Liver (tissue), 9 donors: ENCODE results near the gene KIAA0825. TPM values are rescaled to one million over a fixed set of nuclear protein-coding genes. Genes with fewer than 3 reads are reported as not detected.

Source experiments
- DNase-seq: peaks from one replicate; pipeline ENCODE4 v3.0.0-alpha.2; 2017; ENCODE audit warnings: low spot score
- H3K27ac ChIP-seq, 2 donors: one replicate each; pipeline ENCODE4 v1.7.0; 2013; ENCODE audit warnings: inconsistent platforms in 2 of 2, low read length in 2 of 2, control low read depth in 1 of 2, low read depth in 1 of 2, mild to moderate bottlenecking in 1 of 2
- H3K27me3 ChIP-seq, 4 donors: one replicate each; pipeline versions ENCODE4 v1.6.1 to v1.7.0; 2013; ENCODE audit warnings: low read length in 3 of 4, inconsistent platforms in 1 of 4, mild to moderate bottlenecking in 1 of 4, moderate library complexity in 1 of 4; ENCODE audit not compliant: control insufficient read depth in 4 of 4, insufficient read depth in 4 of 4
- H3K36me3 ChIP-seq, 4 donors: one replicate each; pipeline versions ENCODE4 v1.6.1 to v1.7.0; 2013; ENCODE audit warnings: low read length in 3 of 4, mild to moderate bottlenecking in 3 of 4, low read depth in 1 of 4, moderate library complexity in 1 of 4; ENCODE audit not compliant: control insufficient read depth in 4 of 4, insufficient read depth in 3 of 4
- H3K4me1 ChIP-seq, 4 donors: one replicate each; pipeline versions ENCODE4 v1.6.1 to v1.7.0; 2013; ENCODE audit warnings: low read length in 3 of 4, mild to moderate bottlenecking in 3 of 4, moderate library complexity in 1 of 4; ENCODE audit not compliant: control insufficient read depth in 4 of 4, insufficient read depth in 4 of 4
- H3K4me3 ChIP-seq, 3 donors: one replicate each; pipeline versions ENCODE4 v1.6.1 to v1.7.0; 2013; ENCODE audit warnings: low read length in 3 of 3, control low read depth in 1 of 3, low read depth in 1 of 3, mild to moderate bottlenecking in 1 of 3
- H3K9ac ChIP-seq, 2 donors: one replicate each; pipeline ENCODE4 v1.7.0; 2013; ENCODE audit warnings: low read length in 2 of 2, mild to moderate bottlenecking in 2 of 2, moderate library complexity in 2 of 2, control low read depth in 1 of 2, low read depth in 1 of 2
- H3K9me3 ChIP-seq, 4 donors: one replicate each; pipeline versions ENCODE4 v1.6.1 to v1.7.0; 2013; ENCODE audit warnings: low read length in 3 of 4; ENCODE audit not compliant: control insufficient read depth in 4 of 4
- EGR1 ChIP-seq, 2 donors: IDR thresholded peaks; 2 replicates each; pipeline ENCODE4 v1.6.1; 2016 to 2018; ENCODE audit warnings: antibody characterized with exemption in 2 of 2, low read depth in 2 of 2
- FOXA1 ChIP-seq: IDR thresholded peaks from 2 replicates; pipeline ENCODE4 v1.6.1; 2016; ENCODE audit warnings: antibody characterized with exemption
- FOXA2 ChIP-seq: IDR thresholded peaks from 2 replicates; pipeline ENCODE4 v1.6.1; 2016; ENCODE audit warnings: antibody characterized with exemption
- GABPA ChIP-seq, 2 donors: IDR thresholded peaks in 1 of 2; conservative IDR thresholded peaks in 1 of 2; 2 replicates each; pipeline ENCODE4 v1.6.1; 2016; ENCODE audit warnings: antibody characterized with exemption in 2 of 2, mild to moderate bottlenecking in 1 of 2, moderate library complexity in 1 of 2
- HNF4A ChIP-seq, 2 donors: conservative IDR thresholded peaks; 2 replicates each; pipeline ENCODE4 v1.6.1; 2016; ENCODE audit warnings: antibody characterized with exemption in 2 of 2, mild to moderate bottlenecking in 2 of 2
- HNF4G ChIP-seq: IDR thresholded peaks from 2 replicates; pipeline ENCODE4 v1.6.1; 2016; ENCODE audit warnings: antibody characterized with exemption
- JUND ChIP-seq, 2 donors: IDR thresholded peaks; 2 replicates each; pipeline ENCODE4 v1.6.1; 2016; ENCODE audit warnings: antibody characterized with exemption in 2 of 2
- NR2F2 ChIP-seq: IDR thresholded peaks from 2 replicates; pipeline ENCODE4 v1.6.1; 2016; ENCODE audit warnings: antibody characterized with exemption
- RAD21 ChIP-seq, 2 donors: IDR thresholded peaks; 2 replicates each; pipeline ENCODE4 v1.6.1; 2016; ENCODE audit warnings: antibody characterized with exemption in 2 of 2, mild to moderate bottlenecking in 2 of 2
- RXRA ChIP-seq, 2 donors: IDR thresholded peaks; 2 replicates each; pipeline ENCODE4 v1.6.1; 2017 to 2018; ENCODE audit warnings: antibody characterized with exemption in 2 of 2, mild to moderate bottlenecking in 1 of 2
- SP1 ChIP-seq: IDR thresholded peaks from 2 replicates; pipeline ENCODE4 v1.6.1; 2018; ENCODE audit warnings: antibody characterized with exemption, mild to moderate bottlenecking
- TAF1 ChIP-seq: conservative IDR thresholded peaks from 2 replicates; pipeline ENCODE4 v1.6.1; 2016; ENCODE audit warnings: antibody characterized with exemption, mild to moderate bottlenecking
- YY1 ChIP-seq: IDR thresholded peaks from 2 replicates; pipeline ENCODE4 v1.6.1; 2016; ENCODE audit warnings: antibody characterized with exemption, mild to moderate bottlenecking
- WGBS: extraction: QIAGEN DNeasy Blood & Tissue Kit; methylation state at CpG from one replicate; pipeline ENCODE4 v1.1.7; 2013; 5-methylcytosine and 5-hydroxymethylcytosine counted together
- polyA plus RNA-seq, 2 donors: library from polyadenylated mRNA; stranded (reverse) in 1 of 2; unstranded in 1 of 2; fragments of 200-250 nt in 1 of 2; fragments of >200 nt in 1 of 2; fragmentation: Nextera tagmentation in 1 of 2; extraction: Ambion mirVana in 1 of 2; gene quantifications; one replicate each; pipeline versions ENCODE4 v1.2.1 to v1.2.3, GENCODE V29; 2013 to 2015
- total RNA-seq, 2 donors: library from RNA; depleted of rRNA; stranded (reverse); fragments of >200 nt; gene quantifications; one replicate each; pipeline ENCODE4 v1.2.3, GENCODE V29; 2014
- TF ChIP-seq, protein P1 (sequence below): IDR thresholded peaks from 2 replicates; pipeline ENCODE4 v1.6.1; 2016; ENCODE audit warnings: antibody characterized with exemption, mild to moderate bottlenecking
- TF ChIP-seq, protein P2 (sequence below): IDR thresholded peaks from 2 replicates; pipeline ENCODE4 v1.6.1; 2016; ENCODE audit warnings: antibody characterized with exemption
- TF ChIP-seq, protein P3 (sequence below): fragments of 150-350 bp; IDR thresholded peaks from 2 replicates; pipeline ENCODE4 v1.5.1; 2017; ENCODE audit warnings: improper control_type of control experiment, low read depth, low read length; ENCODE audit not compliant: missing input control
- TF ChIP-seq, protein P4 (sequence below): IDR thresholded peaks from 2 replicates; pipeline ENCODE4 v1.6.1; 2016; ENCODE audit warnings: antibody characterized with exemption
- TF ChIP-seq, protein P5 (sequence below): IDR thresholded peaks from 2 replicates; pipeline ENCODE4 v1.6.1; 2016; ENCODE audit warnings: antibody characterized with exemption
- donor health status: healthy.
- donor health status: healthy.
- donor health status: healthy.
- donor health status: healthy.
- donor health status: healthy.

Gene KIAA0825
- total and polyA plus RNA-seq, 4 donors, result 0.25 to 3.2 (median 1.2) TPM

DNA sequence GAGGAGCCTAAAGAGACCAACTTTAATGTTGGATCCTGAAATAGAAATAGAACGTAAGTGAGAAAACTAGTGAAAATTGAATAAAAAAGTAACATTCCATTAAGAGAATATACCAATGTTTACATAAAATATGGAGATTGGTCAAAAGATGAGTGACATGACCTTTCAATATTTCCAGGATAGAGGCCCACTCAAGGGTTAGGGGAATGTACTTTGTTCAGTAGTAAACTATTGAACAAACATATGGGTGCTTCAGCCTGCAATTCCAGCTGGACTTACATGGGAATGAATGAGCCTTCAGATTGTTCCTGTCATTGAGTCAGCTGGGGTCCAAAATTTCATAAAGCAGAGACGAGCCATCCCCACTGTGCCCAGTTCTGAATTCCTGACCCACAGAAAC lies 505.3 kb downstream of the KIAA0825 start:
- Histone ChIP-seq H3K36me3 (no peaks in the 10 kb centered on the region), H3K9me3 (peaks cover 0 to 3% (median 3%) of the 10 kb centered on the region in 4 donors), H3K4me1 (peaks cover 0 to 11% (median 3%) of the 10 kb centered on the region in 4 donors), H3K9ac (no peak overlapping the region), H3K27me3 (no peaks in the 10 kb centered on the region), H3K27ac (no peak overlapping the region), H3K4me3 (no peak overlapping the region)
- DNase-seq, result no peak
- no peak for TF ChIP-seq HNF4A (conservative IDR thresholded peaks at IDR 0.05)
- 94% methylated on average over 2 of the region's 2 CpGs for WGBS

DNA sequence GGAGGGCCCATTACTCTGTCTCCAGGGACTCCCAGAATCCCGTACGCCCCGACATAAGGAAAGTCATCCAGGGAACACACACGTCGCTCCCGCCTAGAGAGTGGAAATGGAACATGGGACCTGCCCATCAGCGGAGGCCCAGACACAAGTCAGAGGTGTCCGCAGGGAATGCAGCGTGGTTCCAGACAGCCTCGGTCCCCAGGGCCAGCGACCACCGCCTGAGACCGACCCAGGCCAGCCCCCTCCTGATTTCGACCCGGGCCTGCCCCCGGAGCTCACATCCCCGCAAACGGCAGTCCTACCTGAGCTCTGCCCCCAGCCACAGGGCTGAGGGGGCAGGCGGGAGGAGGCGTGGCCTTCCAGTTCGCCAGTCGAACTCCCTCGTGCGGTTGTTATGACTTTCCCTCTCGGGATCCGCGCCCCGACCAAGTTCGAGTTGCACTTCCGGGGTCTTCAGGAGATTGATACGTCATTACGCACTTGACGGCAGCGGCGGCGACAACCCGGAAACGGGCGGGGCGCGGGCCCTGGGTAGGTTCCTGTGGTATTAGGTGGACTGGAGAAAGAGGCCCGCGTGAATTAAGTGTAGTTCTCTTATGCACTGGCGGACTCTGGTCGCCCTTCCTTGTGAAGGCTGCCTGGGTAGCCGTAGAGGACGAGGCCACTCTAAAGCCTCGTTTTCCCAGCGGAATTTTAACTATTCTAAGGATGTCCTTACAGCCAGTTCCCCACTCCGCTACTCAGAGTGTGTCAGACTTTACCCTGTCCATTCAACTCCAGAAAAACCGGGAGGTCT lies 507.0 kb downstream of the KIAA0825 start:
- DNase-seq, result peak; percentile 90
- Histone ChIP-seq H3K27ac (peak overlapping the region; percentile 80 to 88), H3K9ac (peak overlapping the region; percentile 64 to 86), H3K4me1 (peaks cover 0 to 11% (median 3%) of the 10 kb centered on the region in 4 donors), H3K36me3 (no peaks in the 10 kb centered on the region), H3K27me3 (no peaks in the 10 kb centered on the region), H3K9me3 (peaks cover 0 to 2% (median under 1%) of the 10 kb centered on the region in 4 donors), H3K4me3 (peak overlapping the region; percentile 88 to 100 (median 88))
- 2% methylated on average over 51 of the region's 51 CpGs for WGBS
- TF ChIP-seq, protein P1, sequence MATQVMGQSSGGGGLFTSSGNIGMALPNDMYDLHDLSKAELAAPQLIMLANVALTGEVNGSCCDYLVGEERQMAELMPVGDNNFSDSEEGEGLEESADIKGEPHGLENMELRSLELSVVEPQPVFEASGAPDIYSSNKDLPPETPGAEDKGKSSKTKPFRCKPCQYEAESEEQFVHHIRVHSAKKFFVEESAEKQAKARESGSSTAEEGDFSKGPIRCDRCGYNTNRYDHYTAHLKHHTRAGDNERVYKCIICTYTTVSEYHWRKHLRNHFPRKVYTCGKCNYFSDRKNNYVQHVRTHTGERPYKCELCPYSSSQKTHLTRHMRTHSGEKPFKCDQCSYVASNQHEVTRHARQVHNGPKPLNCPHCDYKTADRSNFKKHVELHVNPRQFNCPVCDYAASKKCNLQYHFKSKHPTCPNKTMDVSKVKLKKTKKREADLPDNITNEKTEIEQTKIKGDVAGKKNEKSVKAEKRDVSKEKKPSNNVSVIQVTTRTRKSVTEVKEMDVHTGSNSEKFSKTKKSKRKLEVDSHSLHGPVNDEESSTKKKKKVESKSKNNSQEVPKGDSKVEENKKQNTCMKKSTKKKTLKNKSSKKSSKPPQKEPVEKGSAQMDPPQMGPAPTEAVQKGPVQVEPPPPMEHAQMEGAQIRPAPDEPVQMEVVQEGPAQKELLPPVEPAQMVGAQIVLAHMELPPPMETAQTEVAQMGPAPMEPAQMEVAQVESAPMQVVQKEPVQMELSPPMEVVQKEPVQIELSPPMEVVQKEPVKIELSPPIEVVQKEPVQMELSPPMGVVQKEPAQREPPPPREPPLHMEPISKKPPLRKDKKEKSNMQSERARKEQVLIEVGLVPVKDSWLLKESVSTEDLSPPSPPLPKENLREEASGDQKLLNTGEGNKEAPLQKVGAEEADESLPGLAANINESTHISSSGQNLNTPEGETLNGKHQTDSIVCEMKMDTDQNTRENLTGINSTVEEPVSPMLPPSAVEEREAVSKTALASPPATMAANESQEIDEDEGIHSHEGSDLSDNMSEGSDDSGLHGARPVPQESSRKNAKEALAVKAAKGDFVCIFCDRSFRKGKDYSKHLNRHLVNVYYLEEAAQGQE, result peak; percentile 65
- TF ChIP-seq NR2F2 (peak; percentile 27), HNF4A (conservative IDR thresholded peaks at IDR 0.05) (peak; percentile 39 to 53), RAD21 (IDR thresholded peaks at IDR 0.05) (peak; percentile 39 to 53), RXRA (IDR thresholded peaks at IDR 0.05) (peak; percentile 50 to 58), EGR1 (IDR thresholded peaks at IDR 0.05; ENCODE audit: low read depth in 2 of 2) (peak; percentile 53 to 69), FOXA2 (no peak), TAF1 (peak; percentile 47), GABPA (IDR thresholded peaks at IDR 0.05 in 1 of 2, conservative IDR thresholded peaks at IDR 0.05 in 1 of 2) (peak; percentile 67 to 91), FOXA1 (no peak), HNF4G (peak; percentile 5), YY1 (peak; percentile 87), SP1 (peak; percentile 50), JUND (IDR thresholded peaks at IDR 0.05) (no peak)
- TF ChIP-seq, protein P2, sequence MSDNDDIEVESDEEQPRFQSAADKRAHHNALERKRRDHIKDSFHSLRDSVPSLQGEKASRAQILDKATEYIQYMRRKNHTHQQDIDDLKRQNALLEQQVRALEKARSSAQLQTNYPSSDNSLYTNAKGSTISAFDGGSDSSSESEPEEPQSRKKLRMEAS, result peak; percentile 89
- TF ChIP-seq, protein P3, sequence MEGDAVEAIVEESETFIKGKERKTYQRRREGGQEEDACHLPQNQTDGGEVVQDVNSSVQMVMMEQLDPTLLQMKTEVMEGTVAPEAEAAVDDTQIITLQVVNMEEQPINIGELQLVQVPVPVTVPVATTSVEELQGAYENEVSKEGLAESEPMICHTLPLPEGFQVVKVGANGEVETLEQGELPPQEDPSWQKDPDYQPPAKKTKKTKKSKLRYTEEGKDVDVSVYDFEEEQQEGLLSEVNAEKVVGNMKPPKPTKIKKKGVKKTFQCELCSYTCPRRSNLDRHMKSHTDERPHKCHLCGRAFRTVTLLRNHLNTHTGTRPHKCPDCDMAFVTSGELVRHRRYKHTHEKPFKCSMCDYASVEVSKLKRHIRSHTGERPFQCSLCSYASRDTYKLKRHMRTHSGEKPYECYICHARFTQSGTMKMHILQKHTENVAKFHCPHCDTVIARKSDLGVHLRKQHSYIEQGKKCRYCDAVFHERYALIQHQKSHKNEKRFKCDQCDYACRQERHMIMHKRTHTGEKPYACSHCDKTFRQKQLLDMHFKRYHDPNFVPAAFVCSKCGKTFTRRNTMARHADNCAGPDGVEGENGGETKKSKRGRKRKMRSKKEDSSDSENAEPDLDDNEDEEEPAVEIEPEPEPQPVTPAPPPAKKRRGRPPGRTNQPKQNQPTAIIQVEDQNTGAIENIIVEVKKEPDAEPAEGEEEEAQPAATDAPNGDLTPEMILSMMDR, result peak; percentile 12
- TF ChIP-seq, protein P4, sequence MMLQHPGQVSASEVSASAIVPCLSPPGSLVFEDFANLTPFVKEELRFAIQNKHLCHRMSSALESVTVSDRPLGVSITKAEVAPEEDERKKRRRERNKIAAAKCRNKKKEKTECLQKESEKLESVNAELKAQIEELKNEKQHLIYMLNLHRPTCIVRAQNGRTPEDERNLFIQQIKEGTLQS, result peak; percentile 43
- TF ChIP-seq, protein P5, sequence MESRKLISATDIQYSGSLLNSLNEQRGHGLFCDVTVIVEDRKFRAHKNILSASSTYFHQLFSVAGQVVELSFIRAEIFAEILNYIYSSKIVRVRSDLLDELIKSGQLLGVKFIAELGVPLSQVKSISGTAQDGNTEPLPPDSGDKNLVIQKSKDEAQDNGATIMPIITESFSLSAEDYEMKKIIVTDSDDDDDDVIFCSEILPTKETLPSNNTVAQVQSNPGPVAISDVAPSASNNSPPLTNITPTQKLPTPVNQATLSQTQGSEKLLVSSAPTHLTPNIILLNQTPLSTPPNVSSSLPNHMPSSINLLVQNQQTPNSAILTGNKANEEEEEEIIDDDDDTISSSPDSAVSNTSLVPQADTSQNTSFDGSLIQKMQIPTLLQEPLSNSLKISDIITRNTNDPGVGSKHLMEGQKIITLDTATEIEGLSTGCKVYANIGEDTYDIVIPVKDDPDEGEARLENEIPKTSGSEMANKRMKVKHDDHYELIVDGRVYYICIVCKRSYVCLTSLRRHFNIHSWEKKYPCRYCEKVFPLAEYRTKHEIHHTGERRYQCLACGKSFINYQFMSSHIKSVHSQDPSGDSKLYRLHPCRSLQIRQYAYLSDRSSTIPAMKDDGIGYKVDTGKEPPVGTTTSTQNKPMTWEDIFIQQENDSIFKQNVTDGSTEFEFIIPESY, result peak; percentile 69
